Stimulated activated memory B cell treated with anti-CD40 and anti-IgM and Interleukin-4, amounts not matched to agents 10 μg/mL and 1 μg/mL and 100 μg/mL, for 72 hours (primary cell): ENCODE data around the gene CDK10.

ENCODE experiments used
- ATAC-seq: fragments of 150-1000 bp; cut with Tn5 transposase; 2 replicates; pipeline ENCODE4 v1.10.0; 2021
- H3K27ac Mint-ChIP-seq: one replicate; pipeline ENCODE4 v1.8.0; 2022; ENCODE audit warnings: mild to moderate bottlenecking, mixed read lengths
- H3K27me3 Mint-ChIP-seq: one replicate; pipeline ENCODE4 v1.8.0; 2022; ENCODE audit warnings: mixed read lengths
- H3K36me3 Mint-ChIP-seq: one replicate; pipeline ENCODE4 v1.8.0; 2022; ENCODE audit warnings: mixed read lengths
- H3K4me1 Mint-ChIP-seq: one replicate; pipeline ENCODE4 v1.8.0; 2022; ENCODE audit warnings: mixed read lengths
- H3K4me3 Mint-ChIP-seq: one replicate; pipeline ENCODE4 v1.8.0; 2022; ENCODE audit warnings: mild to moderate bottlenecking, moderate library complexity, mixed read lengths
- H3K9me3 Mint-ChIP-seq: one replicate; pipeline ENCODE4 v1.8.0; 2022; ENCODE audit warnings: mixed read lengths

Gene CDK10

DNA sequence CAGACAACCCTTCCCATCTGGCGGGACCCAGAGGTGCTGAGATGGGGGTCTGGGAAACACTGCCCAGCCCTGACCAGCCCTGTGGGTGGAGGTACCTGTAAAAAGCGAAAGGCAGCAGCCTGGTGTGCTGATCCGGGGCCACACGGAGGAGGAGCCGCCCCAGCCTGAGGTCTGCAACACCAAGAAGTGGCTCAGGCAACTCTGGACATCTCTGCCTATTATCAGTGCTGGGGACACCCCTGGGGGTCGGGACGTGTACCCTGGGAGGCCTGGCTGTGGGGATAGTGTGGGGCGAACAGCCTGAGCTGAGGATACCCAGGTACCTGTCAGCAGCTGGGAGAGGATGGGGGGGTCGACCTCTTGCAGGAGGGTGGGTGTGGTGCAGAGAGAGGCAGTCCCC is 52.9 kb downstream of the CDK10 start:
- Mint-ChIP-seq H3K27ac (no peak overlapping the region), H3K4me3 (no peak overlapping the region), H3K9me3 (no peaks in the 10 kb centered on the region), H3K36me3 (peaks cover 37% of the 10 kb centered on the region), H3K4me1 (peaks cover 22% of the 10 kb centered on the region), H3K27me3 (no peaks in the 10 kb centered on the region)
- ATAC-seq = no peak

DNA sequence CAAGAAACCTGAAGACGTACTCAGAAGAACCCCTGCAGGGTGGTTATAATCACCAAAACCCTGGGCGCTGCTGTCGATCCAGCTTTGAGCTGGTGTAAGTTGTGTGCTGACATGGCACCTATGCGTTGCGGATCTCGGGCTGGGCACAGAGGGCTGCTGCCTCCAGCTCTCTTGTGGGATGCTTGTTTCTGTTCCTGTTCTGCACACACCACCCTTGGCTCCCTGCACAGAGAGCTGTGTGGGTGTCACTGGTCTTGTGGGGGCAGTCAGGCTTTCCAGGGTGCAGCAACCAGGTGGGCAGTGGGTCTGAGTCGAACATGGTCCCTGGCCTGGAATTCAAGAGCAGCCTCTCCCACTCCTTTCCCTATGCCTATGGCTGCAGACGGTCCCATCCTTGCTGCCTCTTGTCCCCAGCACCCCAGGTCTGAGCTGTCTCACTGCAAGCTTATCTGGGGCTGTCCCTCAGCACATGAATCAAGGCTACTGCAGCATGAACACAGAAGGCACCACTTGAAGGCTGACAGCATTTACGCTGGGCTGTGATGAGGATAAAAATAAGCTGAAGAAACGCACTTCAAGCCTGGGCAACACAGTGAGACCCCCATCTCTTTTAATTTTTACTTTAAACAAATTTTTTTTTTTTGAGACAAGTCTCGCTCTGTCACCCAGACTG is 55.0 kb downstream of the CDK10 start:
- no peak overlapping the region for H3K4me3 Mint-ChIP-seq
- no peaks in the 10 kb centered on the region for H3K27me3 Mint-ChIP-seq
- H3K9me3 Mint-ChIP-seq = no peaks in the 10 kb centered on the region
- H3K27ac Mint-ChIP-seq = peak overlapping the region; percentile 42
- peaks cover 31% of the 10 kb centered on the region for H3K36me3 Mint-ChIP-seq
- H3K4me1 Mint-ChIP-seq = peaks cover 22% of the 10 kb centered on the region
- ATAC-seq = peak; percentile 81

DNA sequence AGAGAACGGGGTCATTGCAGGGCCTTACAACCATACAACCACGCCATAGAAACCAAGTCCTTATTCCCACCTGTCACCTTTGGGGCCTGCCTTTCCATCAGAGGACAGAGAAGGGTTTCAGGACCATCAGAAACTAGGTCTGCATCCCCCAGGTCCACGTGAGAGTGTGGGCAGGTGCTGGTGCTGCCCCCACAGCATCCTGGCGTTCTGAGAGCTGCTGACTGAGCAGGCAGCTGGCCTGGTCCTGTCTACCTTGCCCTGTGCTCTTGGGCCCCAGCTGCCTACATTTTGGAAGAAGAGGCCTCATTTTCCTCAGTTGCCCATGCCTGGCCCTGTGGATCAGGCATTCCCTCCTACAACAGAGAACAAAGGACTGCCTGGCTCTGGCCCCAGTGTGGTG is 56.5 kb downstream of the CDK10 start:
- Mint-ChIP-seq H3K27ac (peak overlapping the region; percentile 35), H3K27me3 (no peaks in the 10 kb centered on the region), H3K4me1 (peaks cover 14% of the 10 kb centered on the region), H3K4me3 (no peak overlapping the region), H3K36me3 (peaks cover 24% of the 10 kb centered on the region), H3K9me3 (no peaks in the 10 kb centered on the region)
- ATAC-seq = no peak

DNA sequence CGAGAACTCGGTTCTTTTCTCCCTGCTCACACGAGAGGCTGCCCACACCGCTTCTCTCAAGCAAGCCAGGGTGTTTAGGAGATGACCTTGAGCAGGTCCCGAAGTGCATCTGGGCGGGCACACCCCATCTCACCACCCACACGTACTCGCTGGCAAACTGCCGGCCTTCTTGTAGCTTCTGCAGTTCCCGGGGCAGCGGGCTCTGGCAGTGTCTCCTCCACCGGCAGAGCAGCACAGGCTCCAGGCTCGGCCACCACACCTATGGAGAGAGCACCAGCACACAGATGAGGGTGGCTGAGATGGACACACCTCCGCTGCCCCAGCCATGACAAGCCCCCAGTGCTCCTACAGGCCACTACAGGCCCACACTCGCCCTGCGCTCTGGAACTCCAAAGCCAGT is 58.3 kb downstream of the CDK10 start:
- Mint-ChIP-seq H3K27me3 (no peaks in the 10 kb centered on the region), H3K27ac (no peak overlapping the region), H3K4me1 (peaks cover 18% of the 10 kb centered on the region), H3K36me3 (peaks cover 14% of the 10 kb centered on the region), H3K9me3 (no peaks in the 10 kb centered on the region), H3K4me3 (no peak overlapping the region)
- ATAC-seq = no peak
